PC-9 (cell line): ENCODE measurements around the gene SMAD5.

Experiments used
- EZH2 ChIP-seq: fragments of 200-600 bp; sonication (generic); IDR thresholded peaks from 2 replicates; pipeline ENCODE4 v1.8.0; 2017; ENCODE audit warnings: antibody characterized with exemption, low read depth
- TF ChIP-seq, protein P1 (sequence below): fragments of 200-600 bp; sonication (generic); conservative IDR thresholded peaks from 2 replicates; pipeline ENCODE4 v1.6.1; 2017; ENCODE audit warnings: mixed run types, antibody characterized with exemption, mild to moderate bottlenecking, moderate library complexity

DNA sequence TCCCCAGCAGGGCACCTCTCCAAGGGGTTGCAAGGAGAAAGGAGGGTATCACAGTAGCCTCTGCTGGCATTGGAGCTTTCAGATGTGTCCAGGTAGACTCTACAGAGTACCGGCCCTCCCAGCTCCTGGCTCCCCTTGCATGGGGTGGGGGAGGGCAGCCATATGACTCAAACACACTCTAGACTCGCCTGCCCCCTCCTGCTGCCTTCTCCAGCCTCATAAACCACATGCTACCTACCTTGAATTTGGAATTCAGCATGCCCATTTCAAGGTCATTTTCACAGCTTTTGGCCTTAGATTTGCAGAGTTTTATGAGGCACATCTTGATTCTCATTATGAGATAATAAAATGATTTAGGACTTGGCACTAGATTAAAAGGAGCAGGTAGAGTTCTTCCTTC lies 93.2 kb downstream of the SMAD5 start:
- TF ChIP-seq, protein P1, sequence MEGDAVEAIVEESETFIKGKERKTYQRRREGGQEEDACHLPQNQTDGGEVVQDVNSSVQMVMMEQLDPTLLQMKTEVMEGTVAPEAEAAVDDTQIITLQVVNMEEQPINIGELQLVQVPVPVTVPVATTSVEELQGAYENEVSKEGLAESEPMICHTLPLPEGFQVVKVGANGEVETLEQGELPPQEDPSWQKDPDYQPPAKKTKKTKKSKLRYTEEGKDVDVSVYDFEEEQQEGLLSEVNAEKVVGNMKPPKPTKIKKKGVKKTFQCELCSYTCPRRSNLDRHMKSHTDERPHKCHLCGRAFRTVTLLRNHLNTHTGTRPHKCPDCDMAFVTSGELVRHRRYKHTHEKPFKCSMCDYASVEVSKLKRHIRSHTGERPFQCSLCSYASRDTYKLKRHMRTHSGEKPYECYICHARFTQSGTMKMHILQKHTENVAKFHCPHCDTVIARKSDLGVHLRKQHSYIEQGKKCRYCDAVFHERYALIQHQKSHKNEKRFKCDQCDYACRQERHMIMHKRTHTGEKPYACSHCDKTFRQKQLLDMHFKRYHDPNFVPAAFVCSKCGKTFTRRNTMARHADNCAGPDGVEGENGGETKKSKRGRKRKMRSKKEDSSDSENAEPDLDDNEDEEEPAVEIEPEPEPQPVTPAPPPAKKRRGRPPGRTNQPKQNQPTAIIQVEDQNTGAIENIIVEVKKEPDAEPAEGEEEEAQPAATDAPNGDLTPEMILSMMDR, result no peak
- no peak for TF ChIP-seq EZH2
